ENCODE results near the gene ERO1B. TPM values are rescaled to one million over a fixed set of nuclear protein-coding genes. Genes with fewer than 3 reads are reported as not detected.

ERO1B gene
- total RNA-seq, 2 experiments from 2014 or later, result 15.2 to 16.5 TPM

DNA sequence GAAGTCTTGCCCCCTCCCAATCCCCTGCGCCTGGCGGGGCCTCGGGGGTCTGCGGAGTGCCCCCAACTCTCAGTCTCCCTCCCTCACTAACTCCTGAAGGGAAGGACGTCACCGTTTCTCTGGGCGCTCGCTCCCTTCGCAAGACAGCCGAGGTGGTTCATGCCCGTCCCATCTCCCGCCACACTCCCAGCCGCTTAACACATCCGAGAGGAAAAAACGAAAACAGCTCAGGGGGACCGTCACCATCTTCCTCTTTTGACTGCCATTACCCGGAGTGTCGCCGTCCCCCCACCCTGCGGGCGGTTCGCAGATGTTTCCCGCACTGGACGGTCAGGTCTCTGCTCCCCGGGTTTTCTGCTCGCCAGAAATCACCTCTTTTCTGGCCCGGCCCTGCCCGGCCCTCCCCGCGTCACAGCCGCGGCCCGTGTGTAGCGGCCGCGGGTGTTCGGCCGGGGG lies 532 bp downstream of the ERO1B start:
- H3K27ac Mint-ChIP-seq, result peak overlapping the region; percentile 56
- TF ChIP-seq CTCF (IDR thresholded peaks at IDR 0.05), result no peak
- peak overlapping the region; percentile 97 for H3K4me3 Mint-ChIP-seq
- Histone ChIP-seq H3K36me3 (ENCODE audit: insufficient read depth, low read length) (no peaks in the 10 kb centered on the region), H3K9me3 (ENCODE audit: control insufficient read depth in 1 of 2, insufficient read depth in 1 of 2, low read length in 2 of 2) (no peaks in the 10 kb centered on the region), H3K4me3 (ENCODE audit: low read length) (peak overlapping the region; percentile 88), H3K27me3 (ENCODE audit: control insufficient read depth in 1 of 2, insufficient read depth in 2 of 2, low read length in 2 of 2) (no peaks in the 10 kb centered on the region), H3K4me1 (ENCODE audit: insufficient read depth, low read length) (peaks cover 25% of the 10 kb centered on the region), H3K27ac (ENCODE audit: low read depth in 1 of 2, low read length in 2 of 2) (peak overlapping the region in 1 of 2 donors; percentile 63)
- intact Hi-C loops (cut with DNase I, micrococcal nuclease), result loop anchor here (2.0 to 10.0 kb wide), 9 partner anchors 139 to 779 kb away; partner anchors contain the start of genes LGALS8 (in 2 of the 2), B3GALNT2 (in 1 of the 2), GPR137B (in 1 of the 2) and HEATR1 (in 1 of the 2)
- ChIA-PET CTCF (no interaction called here), POLR2A (interaction anchor here (0.8 to 1.8 kb wide), 9 partner anchors 18 to 955 kb away, joined by 3 to 7 read pairs (median 6); partner anchors contain the start of genes EDARADD and MTR)
- DNase-seq, result peak in 12 of 14 experiments; percentile 3 to 67 (median 14)
- H3K9me3 Mint-ChIP-seq, result no peaks in the 10 kb centered on the region
- ATAC-seq (ENCODE audit: poor library complexity), result no peak
- no peaks in the 10 kb centered on the region for H3K27me3 Mint-ChIP-seq
- peaks cover 7% of the 10 kb centered on the region for H3K36me3 Mint-ChIP-seq (ENCODE audit: low read depth)
- peaks cover 59% of the 10 kb centered on the region for H3K4me1 Mint-ChIP-seq (ENCODE audit: low read depth)

DNA sequence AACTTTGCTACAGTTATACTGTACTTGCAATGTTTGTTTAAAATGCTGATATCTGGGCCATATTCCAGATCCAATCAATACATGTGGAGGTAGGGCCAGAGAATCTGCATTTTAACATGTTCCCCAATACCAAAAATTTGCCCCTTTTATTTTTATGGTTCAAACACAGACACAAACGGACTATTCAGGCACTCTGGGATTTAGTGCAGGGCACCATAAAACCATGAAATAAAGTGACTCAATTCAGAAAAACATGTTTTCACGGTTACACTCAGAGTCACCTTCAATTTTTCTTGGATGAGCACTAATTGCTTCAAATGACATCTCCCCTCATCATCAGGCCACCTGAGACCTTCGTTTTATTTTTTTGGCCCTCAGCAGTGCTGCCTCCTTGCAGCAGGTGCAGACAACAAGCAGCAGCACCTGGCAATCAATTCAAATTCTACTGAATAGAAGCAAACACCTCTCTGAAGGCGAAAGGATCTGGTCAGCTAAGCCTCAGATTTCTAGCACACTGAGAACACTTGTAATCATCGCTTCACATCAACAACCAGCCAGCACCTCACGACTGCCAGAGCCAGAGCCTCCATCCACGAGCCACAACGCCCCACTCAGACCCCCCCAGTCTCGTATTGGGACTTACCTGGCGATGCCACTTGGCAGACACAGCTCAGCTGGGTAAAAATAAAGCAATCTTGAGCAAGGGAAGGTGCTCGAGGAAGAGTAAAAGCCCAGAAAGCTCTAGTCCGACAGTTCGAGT lies 1.1 kb downstream of the ERO1B start:
- Mint-ChIP-seq H3K4me1 (ENCODE audit: low read depth) (peaks cover 65% of the 10 kb centered on the region), H3K27me3 (no peaks in the 10 kb centered on the region), H3K4me3 (peak overlapping the region; percentile 97), H3K9me3 (no peaks in the 10 kb centered on the region), H3K27ac (peak overlapping the region; percentile 56), H3K36me3 (ENCODE audit: low read depth) (peaks cover 7% of the 10 kb centered on the region)
- Histone ChIP-seq H3K27ac (ENCODE audit: low read depth in 1 of 2, low read length in 2 of 2) (peak overlapping the region in 1 of 2 donors; percentile 63), H3K36me3 (ENCODE audit: insufficient read depth, low read length) (no peaks in the 10 kb centered on the region), H3K4me3 (ENCODE audit: low read length) (peak overlapping the region; percentile 88), H3K27me3 (ENCODE audit: control insufficient read depth in 1 of 2, insufficient read depth in 2 of 2, low read length in 2 of 2) (no peaks in the 10 kb centered on the region), H3K9me3 (ENCODE audit: control insufficient read depth in 1 of 2, insufficient read depth in 1 of 2, low read length in 2 of 2) (no peaks in the 10 kb centered on the region), H3K4me1 (ENCODE audit: insufficient read depth, low read length) (peaks cover 25% of the 10 kb centered on the region)
- ChIA-PET CTCF (no interaction called here), POLR2A (interaction anchor here (0.8 to 1.5 kb wide), 6 partner anchors 18 to 954 kb away, joined by 3 to 7 read pairs (median 4); partner anchors contain the start of gene MTR)
- intact Hi-C loops (cut with DNase I, micrococcal nuclease), result loop anchor here (2.0 to 10.0 kb wide), 9 partner anchors 138 to 778 kb away; partner anchors contain the start of genes LGALS8 (in 2 of the 2), B3GALNT2 (in 1 of the 2), GPR137B (in 1 of the 2) and HEATR1 (in 1 of the 2)
- peak; percentile 10 to 64 (median 27) for DNase-seq
- peak; percentile 7 for ATAC-seq (ENCODE audit: poor library complexity)
- no peak for TF ChIP-seq CTCF (IDR thresholded peaks at IDR 0.05)

DNA sequence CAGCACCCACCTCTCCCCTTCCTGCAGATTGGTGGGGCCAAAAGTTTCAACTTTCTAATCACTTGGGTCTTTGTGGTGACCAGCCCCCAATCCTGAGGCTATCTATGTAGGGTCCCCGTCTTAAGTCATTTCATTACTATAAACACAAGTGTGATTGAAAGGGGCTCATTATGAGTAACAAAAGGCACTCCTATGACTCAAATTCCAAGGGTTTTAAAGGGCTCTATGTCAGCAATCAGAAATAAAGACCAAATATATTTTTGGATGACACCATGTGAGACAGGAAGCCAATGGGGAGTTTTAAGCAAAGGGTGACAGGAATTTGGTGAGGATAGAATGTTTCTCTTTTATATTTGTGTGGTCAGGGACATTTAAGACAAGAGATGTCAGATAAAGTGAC lies 6.2 kb downstream of the ERO1B start:
- Histone ChIP-seq H3K4me3 (ENCODE audit: low read length) (no peak overlapping the region), H3K4me1 (ENCODE audit: insufficient read depth, low read length) (peaks cover 5% of the 10 kb centered on the region), H3K27me3 (ENCODE audit: control insufficient read depth in 1 of 2, insufficient read depth in 2 of 2, low read length in 2 of 2) (no peaks in the 10 kb centered on the region), H3K27ac (ENCODE audit: low read depth in 1 of 2, low read length in 2 of 2) (no peak overlapping the region), H3K36me3 (ENCODE audit: insufficient read depth, low read length) (no peaks in the 10 kb centered on the region), H3K9me3 (ENCODE audit: control insufficient read depth in 1 of 2, insufficient read depth in 1 of 2, low read length in 2 of 2) (no peaks in the 10 kb centered on the region)
- H3K4me1 Mint-ChIP-seq (ENCODE audit: low read depth), result peaks cover 53% of the 10 kb centered on the region
- H3K36me3 Mint-ChIP-seq (ENCODE audit: low read depth), result peaks cover 8% of the 10 kb centered on the region
- POLR2A ChIA-PET, result interaction anchor here (0.6 kb wide), 1 partner anchor 8 kb away, joined by 3 read pairs; no protein-coding TSS in a partner anchor
- no peak overlapping the region for H3K4me3 Mint-ChIP-seq
- no peak overlapping the region for H3K27ac Mint-ChIP-seq
- no peak for TF ChIP-seq CTCF (IDR thresholded peaks at IDR 0.05)
- no peaks in the 10 kb centered on the region for H3K27me3 Mint-ChIP-seq
- no peaks in the 10 kb centered on the region for H3K9me3 Mint-ChIP-seq
- ATAC-seq (ENCODE audit: poor library complexity), result no peak
- CTCF ChIA-PET, result no interaction called here
- no peak for DNase-seq
- intact Hi-C loops (cut with DNase I, micrococcal nuclease), result no loop called here

Data from CD4-positive, alpha-beta T cell (primary cell).